Cardiac muscle cell (in vitro differentiated cells and primary cell): ENCODE data around the gene AHDC1. TPM values are rescaled to one million over a fixed set of nuclear protein-coding genes. Genes with fewer than 3 reads are reported as not detected.

ENCODE experiments used
- DNase-seq, 2 donors: peaks; one replicate each; pipeline versions ENCODE4 v3.0.0 to v3.0.0-alpha.2; 2010 to 2017; ENCODE audit warnings: low read depth in 1 of 2, low spot score in 1 of 2
- H3K27ac ChIP-seq: fragments of 200-600 bp; sonication (generic); 2 replicates; pipeline ENCODE4 v1.5.1; 2016
- H3K27me3 ChIP-seq: fragments of 200-600 bp; sonication (generic); 2 replicates; pipeline ENCODE4 v1.6.0; 2016; ENCODE audit warnings: control low read depth
- H3K36me3 ChIP-seq: fragments of 200-600 bp; sonication (generic); 2 replicates; pipeline ENCODE4 v1.5.1; 2016; ENCODE audit warnings: control low read depth
- H3K4me1 ChIP-seq: fragments of 200-600 bp; sonication (generic); 2 replicates; pipeline ENCODE4 v1.8.1; 2017; ENCODE audit warnings: low read depth, mild to moderate bottlenecking, mixed run types
- H3K4me3 ChIP-seq: fragments of 200-600 bp; sonication (generic); 2 replicates; pipeline ENCODE4 v1.5.1; 2016; ENCODE audit warnings: mild to moderate bottlenecking
- H3K9me3 ChIP-seq: fragments of 200-600 bp; sonication (generic); 2 replicates; pipeline ENCODE4 v1.5.1; 2017; ENCODE audit warnings: low read depth, mild to moderate bottlenecking, control low read depth
- polyA plus RNA-seq: library from polyadenylated mRNA; unstranded; fragments of >200 nt; fragmentation: Nextera tagmentation; extraction: Ambion mirVana; gene quantifications from 2 replicates; pipeline ENCODE4 v1.2.1, GENCODE V29; 2016
- total RNA-seq: library from RNA; depleted of rRNA; stranded (reverse); fragments of >200 nt; gene quantifications from 2 replicates; pipeline ENCODE4 v1.2.3, GENCODE V29; 2016
- TF ChIP-seq, protein P1 (sequence below): IDR thresholded peaks from 2 replicates; pipeline ENCODE4 v1.5.1; 2012; ENCODE audit warnings: low read depth, mild to moderate bottlenecking, low read length

AHDC1 gene
- total and polyA plus RNA-seq, 2 experiments from 2014 or later: 16.3 to 58.1 TPM

- peaks cover 45% of the 10 kb centered on the region for H3K27me3 ChIP-seq
- H3K4me3 ChIP-seq: peak within 1 kb of the TSS; percentile 27
- no peaks in the 10 kb centered on the region for H3K9me3 ChIP-seq
- no peak for DNase-seq
- TF ChIP-seq, protein P1, sequence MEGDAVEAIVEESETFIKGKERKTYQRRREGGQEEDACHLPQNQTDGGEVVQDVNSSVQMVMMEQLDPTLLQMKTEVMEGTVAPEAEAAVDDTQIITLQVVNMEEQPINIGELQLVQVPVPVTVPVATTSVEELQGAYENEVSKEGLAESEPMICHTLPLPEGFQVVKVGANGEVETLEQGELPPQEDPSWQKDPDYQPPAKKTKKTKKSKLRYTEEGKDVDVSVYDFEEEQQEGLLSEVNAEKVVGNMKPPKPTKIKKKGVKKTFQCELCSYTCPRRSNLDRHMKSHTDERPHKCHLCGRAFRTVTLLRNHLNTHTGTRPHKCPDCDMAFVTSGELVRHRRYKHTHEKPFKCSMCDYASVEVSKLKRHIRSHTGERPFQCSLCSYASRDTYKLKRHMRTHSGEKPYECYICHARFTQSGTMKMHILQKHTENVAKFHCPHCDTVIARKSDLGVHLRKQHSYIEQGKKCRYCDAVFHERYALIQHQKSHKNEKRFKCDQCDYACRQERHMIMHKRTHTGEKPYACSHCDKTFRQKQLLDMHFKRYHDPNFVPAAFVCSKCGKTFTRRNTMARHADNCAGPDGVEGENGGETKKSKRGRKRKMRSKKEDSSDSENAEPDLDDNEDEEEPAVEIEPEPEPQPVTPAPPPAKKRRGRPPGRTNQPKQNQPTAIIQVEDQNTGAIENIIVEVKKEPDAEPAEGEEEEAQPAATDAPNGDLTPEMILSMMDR: no peak
- no peak within 1 kb of the TSS for H3K27ac ChIP-seq
- no peaks in the 10 kb centered on the region for H3K36me3 ChIP-seq
- no peaks in the 10 kb centered on the region for H3K4me1 ChIP-seq
Measured at GRCh38 chr1:27634985-27635367, 31.0 kb upstream of the AHDC1 start, which contains the start of gene FGR. FGR (minus strand) TSS chr1:27635185; CDS start chr1:27623916, 11,269 bp downstream.

- H3K27ac ChIP-seq: no peak overlapping the region
- H3K27me3 ChIP-seq: peaks cover 45% of the 10 kb centered on the region
- TF ChIP-seq, protein P1: no peak
Measured at GRCh38 chr1:27634177-27634984, 30.4 kb upstream of the AHDC1 start.

GRCh38 chr1:27633640-27634176, 29.8 kb upstream of the AHDC1 start:
- no peaks in the 10 kb centered on the region for H3K36me3 ChIP-seq
- DNase-seq: no peak
- no peaks in the 10 kb centered on the region for H3K9me3 ChIP-seq
- TF ChIP-seq, protein P1: no peak
- H3K27me3 ChIP-seq: peaks cover 45% of the 10 kb centered on the region
- no peak overlapping the region for H3K27ac ChIP-seq
- H3K4me3 ChIP-seq: peak overlapping the region; percentile 27
- H3K4me1 ChIP-seq: no peaks in the 10 kb centered on the region

More at GRCh38 chr1:27634177-27634984, 30.4 kb upstream of the AHDC1 start:
- Histone ChIP-seq H3K36me3 (no peaks in the 10 kb centered on the region), H3K9me3 (no peaks in the 10 kb centered on the region), H3K4me3 (peak overlapping the region; percentile 27), H3K4me1 (no peaks in the 10 kb centered on the region)
- peak; percentile 26 to 32 for DNase-seq

DNA sequence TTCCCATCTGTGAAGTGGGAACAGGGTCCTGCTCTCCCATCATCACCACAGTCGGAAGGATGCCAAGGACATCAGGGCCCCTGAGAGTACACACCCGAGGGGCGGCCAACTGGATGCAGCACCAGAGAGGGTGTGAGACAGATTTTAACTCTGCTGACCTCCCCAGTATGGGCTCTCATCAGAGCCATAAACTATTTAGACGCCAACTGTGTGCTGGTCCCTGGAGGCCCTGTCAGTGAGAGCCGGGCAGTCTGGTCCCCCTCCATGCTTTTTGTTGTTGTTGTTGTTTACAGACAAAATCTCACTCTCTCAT, 29.3 kb upstream of the AHDC1 start:
- DNase-seq: no peak
- Histone ChIP-seq H3K27ac (no peak overlapping the region), H3K9me3 (no peaks in the 10 kb centered on the region), H3K4me3 (no peak overlapping the region), H3K4me1 (no peaks in the 10 kb centered on the region), H3K27me3 (peaks cover 45% of the 10 kb centered on the region), H3K36me3 (no peaks in the 10 kb centered on the region)
- TF ChIP-seq, protein P1: no peak

- TF ChIP-seq, protein P1: no peak
- Histone ChIP-seq H3K4me3 (no peak overlapping the region), H3K27ac (no peak overlapping the region), H3K27me3 (peaks cover 45% of the 10 kb centered on the region), H3K9me3 (no peaks in the 10 kb centered on the region), H3K4me1 (no peaks in the 10 kb centered on the region), H3K36me3 (no peaks in the 10 kb centered on the region)
- DNase-seq: no peak
Measured at GRCh38 chr1:27632387-27633297, 28.7 kb upstream of the AHDC1 start.
